Fibroblast of skin of abdomen (primary cell): ENCODE data around the gene PISD.
"Not testable (repeated sequence)": the region's sequence is repeated elsewhere in the genome, so short reads cannot be mapped to it uniquely, and the experiment has no call there.

Experiments
- DNase-seq: peaks from one replicate; pipeline ENCODE4 v3.0.0-alpha.2; 2013

Gene PISD

GRCh38 chr22:31605851-31606585, 56.0 kb downstream of the PISD start:
- no peak for DNase-seq

GRCh38 chr22:31604746-31605705, 57.0 kb downstream of the PISD start:
- DNase-seq: no peak

GRCh38 chr22:31604137-31604705, 57.8 kb downstream of the PISD start:
- no peak for DNase-seq

- no peak for DNase-seq
Observed at GRCh38 chr22:31603574-31603973, 58.4 kb downstream of the PISD start.

GRCh38 chr22:31603081-31603525, 58.9 kb downstream of the PISD start:
- DNase-seq: no peak

GRCh38 chr22:31602259-31602952, 59.6 kb downstream of the PISD start:
- peak; percentile 93 for DNase-seq

- no peak for DNase-seq
Observed at GRCh38 chr22:31595271-31595670, 66.7 kb downstream of the PISD start.

- not testable (repeated sequence) for DNase-seq
Observed at GRCh38 chr22:31590161-31590560, 71.9 kb downstream of the PISD start.

- DNase-seq: no peak
Observed at GRCh38 chr22:31588970-31589675, 72.9 kb downstream of the PISD start.

- DNase-seq: no peak
Observed at GRCh38 chr22:31586137-31586920, 75.7 kb downstream of the PISD start.

- peak; percentile 17 for DNase-seq
Observed at GRCh38 chr22:31585161-31585859, 76.7 kb downstream of the PISD start.

GRCh38 chr22:31584804-31585160, 77.2 kb downstream of the PISD start:
- no peak for DNase-seq

GRCh38 chr22:31583861-31584485, 78.0 kb downstream of the PISD start:
- DNase-seq: peak; percentile 59

GRCh38 chr22:31579835-31580242, 82.2 kb downstream of the PISD start:
- DNase-seq: no peak

- DNase-seq: no peak
Observed at GRCh38 chr22:31578171-31578570, 83.8 kb downstream of the PISD start.

GRCh38 chr22:31577711-31578110, 84.3 kb downstream of the PISD start:
- no peak for DNase-seq

- DNase-seq: no peak
Observed at GRCh38 chr22:31575190-31575589, 86.8 kb downstream of the PISD start.

GRCh38 chr22:31574055-31574670, 87.9 kb downstream of the PISD start:
- no peak for DNase-seq

GRCh38 chr22:31572939-31573338, 89.1 kb downstream of the PISD start:
- no peak for DNase-seq

GRCh38 chr22:31569126-31569525, 92.9 kb downstream of the PISD start:
- no peak for DNase-seq
